Endothelial cell (in vitro differentiated cells): ENCODE data around the gene PRKG1. TPM values are rescaled to one million over a fixed set of nuclear protein-coding genes. Genes with fewer than 3 reads are reported as not detected.

ENCODE experiments used
- DNase-seq: peaks from one replicate; pipeline ENCODE4 v3.0.0; 2021; ENCODE audit warnings: low spot score
- H3K27ac Mint-ChIP-seq: one replicate; pipeline ENCODE4 v1.8.0; 2021; ENCODE audit warnings: mixed read lengths, inconsistent platforms; ENCODE audit not compliant: unreplicated experiment
- H3K27me3 Mint-ChIP-seq: one replicate; pipeline ENCODE4 v1.8.0; 2021; ENCODE audit warnings: mild to moderate bottlenecking, moderate library complexity, mixed read lengths, inconsistent platforms; ENCODE audit not compliant: unreplicated experiment
- H3K36me3 Mint-ChIP-seq: one replicate; pipeline ENCODE4 v1.8.0; 2021; ENCODE audit warnings: mild to moderate bottlenecking, low read depth, mixed read lengths, inconsistent platforms; ENCODE audit not compliant: unreplicated experiment
- H3K4me1 Mint-ChIP-seq: one replicate; pipeline ENCODE4 v1.8.0; 2021; ENCODE audit warnings: mild to moderate bottlenecking, mixed read lengths, inconsistent platforms; ENCODE audit not compliant: unreplicated experiment
- H3K4me3 Mint-ChIP-seq: one replicate; pipeline ENCODE4 v1.8.0; 2021; ENCODE audit warnings: mild to moderate bottlenecking, mixed read lengths, inconsistent platforms; ENCODE audit not compliant: unreplicated experiment
- H3K9me3 Mint-ChIP-seq: one replicate; pipeline ENCODE4 v1.8.0; 2021; ENCODE audit warnings: mixed read lengths, inconsistent platforms; ENCODE audit not compliant: unreplicated experiment
- total RNA-seq: library from RNA; stranded (reverse); fragmentation: NEBNext Ultra II Directional; extraction: Animal tissue kit (Norgen Biotek cat#: 25700); gene quantifications from one replicate; pipeline ENCODE4 v1.2.1, GENCODE V29; 2021; ENCODE audit not compliant: unreplicated experiment
- TF ChIP-seq, protein P1 (sequence below): fragments of 200-600 bp; sonication (generic); IDR thresholded peaks from one replicate; pipeline ENCODE4 v1.5.0; 2021; ENCODE audit warnings: antibody characterized with exemption; ENCODE audit not compliant: unreplicated experiment

PRKG1 gene
- total RNA-seq, 1 donor from 2014 or later: 10.7 TPM

DNA sequence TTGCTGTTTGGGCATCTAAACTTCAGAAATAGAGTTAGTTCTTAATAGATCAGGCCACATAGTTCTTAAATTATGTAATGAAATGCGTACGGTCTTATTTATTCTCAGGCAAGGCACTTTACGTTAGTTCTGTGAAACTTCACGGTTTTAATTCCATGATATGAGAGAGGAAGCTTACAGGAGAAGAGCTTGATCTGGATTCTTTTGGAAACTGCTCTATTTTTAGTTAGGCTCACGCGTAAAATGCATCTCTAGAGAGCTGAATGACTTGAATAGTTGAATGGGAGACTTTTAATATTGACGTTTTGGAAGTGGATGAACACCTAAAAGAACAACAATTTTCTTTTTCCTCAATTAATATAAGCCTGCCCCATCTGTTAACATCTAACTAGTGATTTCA is 71.1 kb downstream of the PRKG1 start:
- no peak for DNase-seq
- Mint-ChIP-seq H3K36me3 (no peaks in the 10 kb centered on the region), H3K27ac (no peak overlapping the region), H3K4me1 (no peaks in the 10 kb centered on the region), H3K4me3 (no peak overlapping the region), H3K9me3 (no peaks in the 10 kb centered on the region), H3K27me3 (no peaks in the 10 kb centered on the region)
- TF ChIP-seq, protein P1, sequence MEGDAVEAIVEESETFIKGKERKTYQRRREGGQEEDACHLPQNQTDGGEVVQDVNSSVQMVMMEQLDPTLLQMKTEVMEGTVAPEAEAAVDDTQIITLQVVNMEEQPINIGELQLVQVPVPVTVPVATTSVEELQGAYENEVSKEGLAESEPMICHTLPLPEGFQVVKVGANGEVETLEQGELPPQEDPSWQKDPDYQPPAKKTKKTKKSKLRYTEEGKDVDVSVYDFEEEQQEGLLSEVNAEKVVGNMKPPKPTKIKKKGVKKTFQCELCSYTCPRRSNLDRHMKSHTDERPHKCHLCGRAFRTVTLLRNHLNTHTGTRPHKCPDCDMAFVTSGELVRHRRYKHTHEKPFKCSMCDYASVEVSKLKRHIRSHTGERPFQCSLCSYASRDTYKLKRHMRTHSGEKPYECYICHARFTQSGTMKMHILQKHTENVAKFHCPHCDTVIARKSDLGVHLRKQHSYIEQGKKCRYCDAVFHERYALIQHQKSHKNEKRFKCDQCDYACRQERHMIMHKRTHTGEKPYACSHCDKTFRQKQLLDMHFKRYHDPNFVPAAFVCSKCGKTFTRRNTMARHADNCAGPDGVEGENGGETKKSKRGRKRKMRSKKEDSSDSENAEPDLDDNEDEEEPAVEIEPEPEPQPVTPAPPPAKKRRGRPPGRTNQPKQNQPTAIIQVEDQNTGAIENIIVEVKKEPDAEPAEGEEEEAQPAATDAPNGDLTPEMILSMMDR: no peak

DNA sequence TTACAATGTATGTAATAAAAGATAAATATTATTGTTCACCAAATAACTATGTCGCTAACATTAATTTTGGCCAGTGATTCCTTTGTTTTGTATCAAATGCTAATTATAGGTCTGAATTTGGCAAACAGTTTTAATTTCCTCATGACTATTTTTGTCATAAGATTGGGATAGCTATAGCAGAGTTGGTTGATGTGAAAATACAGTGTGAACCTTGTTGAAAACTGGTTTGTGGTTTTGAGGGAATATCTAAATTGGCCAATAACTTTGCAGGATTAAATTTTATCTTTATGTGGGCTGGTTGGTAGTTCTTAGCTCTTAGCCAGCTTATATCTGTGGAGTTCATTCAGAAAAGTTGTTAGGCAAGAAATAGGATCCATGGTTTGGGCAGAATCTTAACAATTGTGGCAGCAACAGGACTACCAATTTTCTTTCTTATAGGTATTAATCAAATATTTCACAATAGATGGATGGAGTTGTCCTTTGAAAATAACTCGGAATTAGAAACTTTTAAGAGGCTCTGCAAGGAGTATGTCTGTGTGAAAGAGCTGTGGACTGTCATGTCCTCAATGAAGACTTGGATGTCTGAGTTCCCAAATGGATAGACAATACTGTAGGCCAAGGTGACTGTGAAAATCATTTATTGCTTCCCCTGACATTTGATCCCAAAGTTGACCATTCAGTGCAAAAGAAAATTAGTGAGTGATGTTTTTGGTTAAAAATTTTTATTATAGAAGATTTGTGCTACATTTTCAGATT is 73.5 kb downstream of the PRKG1 start:
- Mint-ChIP-seq H3K27me3 (no peaks in the 10 kb centered on the region), H3K27ac (no peak overlapping the region), H3K9me3 (no peaks in the 10 kb centered on the region), H3K4me3 (no peak overlapping the region), H3K36me3 (no peaks in the 10 kb centered on the region), H3K4me1 (no peaks in the 10 kb centered on the region)
- TF ChIP-seq, protein P1: no peak
- no peak for DNase-seq

DNA sequence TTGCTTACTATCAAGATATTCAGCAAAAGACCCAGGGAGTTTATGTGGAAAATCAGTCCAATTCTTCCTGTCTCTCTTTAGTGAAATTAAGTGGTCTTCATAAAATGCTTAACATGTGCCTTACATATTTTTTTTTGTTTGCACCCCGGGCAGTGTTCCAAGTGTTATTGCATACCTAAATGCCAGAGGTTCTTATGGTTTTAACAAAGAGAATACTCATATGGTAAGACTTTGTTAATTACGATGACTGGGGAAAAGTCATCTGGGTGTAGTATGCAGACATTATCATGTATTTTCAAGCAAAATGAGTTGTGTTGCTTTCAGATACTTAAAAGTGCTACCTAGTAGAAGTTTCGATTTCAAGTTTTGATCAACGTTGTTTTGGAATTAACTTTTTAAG is 82.6 kb downstream of the PRKG1 start:
- Mint-ChIP-seq H3K27me3 (peaks cover 2% of the 10 kb centered on the region), H3K4me1 (no peaks in the 10 kb centered on the region), H3K36me3 (no peaks in the 10 kb centered on the region), H3K27ac (no peak overlapping the region), H3K9me3 (no peaks in the 10 kb centered on the region), H3K4me3 (no peak overlapping the region)
- TF ChIP-seq, protein P1: no peak
- no peak for DNase-seq

DNA sequence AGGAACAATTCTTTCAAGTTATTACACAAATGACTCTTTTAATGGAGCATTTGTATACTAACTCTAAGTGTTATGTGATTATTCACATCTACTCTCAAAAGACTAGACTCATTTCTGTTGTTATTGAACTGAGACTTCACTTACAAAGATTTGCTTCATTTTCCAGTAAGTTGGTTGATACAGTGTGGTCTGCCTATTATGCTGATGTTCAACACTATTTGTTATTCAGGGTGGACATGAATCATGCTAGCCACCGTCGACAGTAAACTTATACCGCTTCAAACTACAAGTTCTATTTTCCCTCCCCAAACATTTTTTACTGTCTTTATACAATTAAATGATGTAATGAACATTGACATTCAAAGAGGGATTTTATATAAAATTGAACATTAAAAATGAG is 84.5 kb downstream of the PRKG1 start:
- Mint-ChIP-seq H3K27ac (no peak overlapping the region), H3K27me3 (peaks cover 2% of the 10 kb centered on the region), H3K9me3 (no peaks in the 10 kb centered on the region), H3K4me1 (no peaks in the 10 kb centered on the region), H3K36me3 (peaks cover 3% of the 10 kb centered on the region), H3K4me3 (no peak overlapping the region)
- TF ChIP-seq, protein P1: no peak
- DNase-seq: no peak

DNA sequence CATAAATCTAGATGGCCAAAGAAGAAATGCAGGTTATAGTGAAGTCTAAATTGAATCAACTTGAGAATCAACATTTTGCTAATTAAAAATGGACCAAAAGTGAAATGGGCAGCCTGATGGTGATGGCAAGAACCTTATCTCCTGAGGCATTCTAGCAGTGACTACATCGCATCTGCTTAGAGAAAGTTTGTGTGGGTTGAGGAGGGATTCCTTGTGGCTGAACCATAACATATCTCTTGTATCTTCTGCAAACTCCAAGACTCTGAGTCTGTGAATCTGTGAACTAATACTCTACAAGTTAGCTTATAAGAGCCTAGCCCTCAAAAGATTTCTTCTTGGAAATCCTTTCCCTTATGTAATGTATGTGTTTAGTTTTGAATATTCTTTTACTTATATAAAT is 85.6 kb downstream of the PRKG1 start:
- H3K4me1 Mint-ChIP-seq: no peaks in the 10 kb centered on the region
- H3K9me3 Mint-ChIP-seq: no peaks in the 10 kb centered on the region
- H3K27ac Mint-ChIP-seq: no peak overlapping the region
- H3K27me3 Mint-ChIP-seq: peaks cover 2% of the 10 kb centered on the region
- DNase-seq: no peak
- peaks cover 3% of the 10 kb centered on the region for H3K36me3 Mint-ChIP-seq
- H3K4me3 Mint-ChIP-seq: no peak overlapping the region
- TF ChIP-seq, protein P1: no peak
